Breast epithelium (tissue), 3 donors: ENCODE measurements around the gene CNGA4.

ENCODE experiments used
- CTCF ChIP-seq, 3 donors: fragments of 450-650 bp; IDR thresholded peaks; one replicate each; pipeline ENCODE4 v1.5.1; 2016 to 2017; ENCODE audit warnings: antibody characterized with exemption in 3 of 3, mild to moderate bottlenecking in 3 of 3, moderate library complexity in 3 of 3
- POLR2A ChIP-seq: fragments of 450-650 bp; IDR thresholded peaks from one replicate; pipeline ENCODE4 v1.6.1; 2016; ENCODE audit warnings: antibody characterized with exemption, mild to moderate bottlenecking, moderate library complexity

DNA sequence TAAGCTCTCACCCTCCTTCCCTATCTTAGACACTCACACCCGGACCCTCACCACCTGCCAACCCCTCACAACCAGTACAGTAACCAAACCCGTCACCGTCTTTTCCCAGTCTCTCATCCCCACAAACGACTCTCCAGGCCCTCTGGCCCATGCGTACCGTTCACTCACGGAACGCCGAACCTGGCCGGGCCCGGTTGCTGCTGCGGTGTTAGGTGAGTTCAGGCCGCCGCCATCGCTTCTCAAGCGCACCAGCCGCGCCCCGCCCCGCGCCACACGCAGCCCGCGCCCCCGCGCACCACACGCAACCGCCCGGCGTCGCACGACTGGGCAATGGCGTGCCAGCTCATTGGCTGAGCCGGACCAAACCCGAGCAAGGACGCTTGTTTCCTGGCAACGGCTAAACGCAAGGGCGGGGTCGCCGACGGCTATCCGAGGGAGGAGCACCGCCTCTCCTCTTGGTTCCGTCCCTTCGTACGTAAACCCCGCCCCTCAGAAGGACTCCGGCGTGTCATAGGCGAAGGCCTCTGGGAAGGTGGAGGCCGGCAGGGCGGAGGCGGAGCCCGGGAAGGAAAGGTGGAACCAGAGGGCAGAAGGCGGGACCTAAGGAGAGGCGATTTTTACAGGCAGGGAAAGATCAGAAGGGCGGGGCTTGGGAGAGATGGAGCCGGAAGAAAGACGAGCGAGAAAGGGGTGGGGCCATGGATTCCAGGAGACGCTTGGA is 4.3 kb upstream of the CNGA4 start, which contains the start of gene FHIP1B:
- TF ChIP-seq CTCF (IDR thresholded peaks at IDR 0.05), result no peak
- TF ChIP-seq POLR2A, result peak; percentile 30
